Posterior vena cava (tissue), 2 donors: ENCODE measurements around the gene ARRB2. TPM values are rescaled to one million over a fixed set of nuclear protein-coding genes. Genes with fewer than 3 reads are reported as not detected.

ENCODE experiments used
- DNase-seq: peaks from one replicate; pipeline ENCODE4 v3.0.0-alpha.2; 2020; ENCODE audit warnings: low spot score
- intact Hi-C, 2 donors: fragments of 100-400 bp; cut with DNase I; formaldehyde crosslinking; loops; one replicate each; pipeline versions ENCODE4 v1.14.1 to v1.14.2; 2022 to 2023
- total RNA-seq, 2 donors: library from RNA; stranded (reverse); fragmentation: NEBNext Ultra II Directional; extraction: Animal tissue kit (Norgen Biotek cat#: 25700); gene quantifications; one replicate each; pipeline ENCODE4 v1.2.1, GENCODE V29; 2021
- donor health status: DM: yes; HTN: yes; CAD: no.
- donor health status: DM: yes; HTN: yes; CAD: no.

ARRB2 gene
- total RNA-seq, 2 donors from 2014 or later = 50.7 to 63.8 TPM

- DNase-seq = no peak
Observed at GRCh38 chr17:4720787-4721186, 10.4 kb downstream of the ARRB2 start.

DNA sequence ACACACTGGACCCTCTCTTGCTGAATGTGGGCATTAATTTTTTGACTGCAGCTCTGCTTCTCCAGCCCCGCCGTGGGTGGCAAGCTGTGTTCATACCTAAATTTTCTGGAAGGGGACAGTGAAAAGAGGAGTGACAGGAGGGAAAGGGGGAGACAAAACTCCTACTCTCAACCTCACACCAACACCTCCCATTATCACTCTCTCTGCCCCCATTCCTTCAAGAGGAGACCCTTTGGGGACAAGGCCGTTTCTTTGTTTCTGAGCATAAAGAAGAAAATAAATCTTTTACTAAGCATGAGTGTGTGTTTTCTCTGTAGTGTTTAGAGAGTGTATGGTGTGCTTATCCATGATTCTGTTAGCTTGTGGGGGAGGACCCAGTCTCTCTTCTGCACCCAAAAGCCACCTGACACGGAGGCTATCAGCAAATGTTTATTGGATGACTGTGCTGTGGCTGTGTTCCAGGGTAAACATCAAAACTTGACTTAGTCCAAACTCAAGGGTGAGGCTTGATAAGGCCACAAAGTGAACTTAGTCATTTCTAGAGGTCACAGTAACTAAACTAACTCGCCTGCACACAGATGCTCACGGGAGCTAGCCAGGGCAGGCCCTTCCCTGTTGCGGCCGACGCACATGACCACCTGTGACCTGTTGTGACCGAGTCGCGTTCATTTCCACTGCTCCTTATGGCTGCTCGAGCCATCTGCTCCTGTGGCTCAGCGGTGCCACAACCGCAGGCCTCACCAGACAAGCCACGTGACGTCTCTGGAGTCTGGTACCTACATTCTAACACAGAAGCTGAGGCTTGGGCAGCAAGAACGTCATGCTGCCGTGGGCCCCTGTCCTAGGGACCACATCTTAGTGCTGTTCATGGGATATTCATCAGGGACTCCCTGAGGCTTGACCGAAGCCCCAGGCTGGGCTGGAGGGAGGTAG lies 11.0 kb downstream of the ARRB2 start:
- DNase-seq = no peak
- intact Hi-C loops = no loop called here

More at GRCh38 chr17:4720787-4721186, 10.4 kb downstream of the ARRB2 start:
- intact Hi-C loops = no loop called here

DNA sequence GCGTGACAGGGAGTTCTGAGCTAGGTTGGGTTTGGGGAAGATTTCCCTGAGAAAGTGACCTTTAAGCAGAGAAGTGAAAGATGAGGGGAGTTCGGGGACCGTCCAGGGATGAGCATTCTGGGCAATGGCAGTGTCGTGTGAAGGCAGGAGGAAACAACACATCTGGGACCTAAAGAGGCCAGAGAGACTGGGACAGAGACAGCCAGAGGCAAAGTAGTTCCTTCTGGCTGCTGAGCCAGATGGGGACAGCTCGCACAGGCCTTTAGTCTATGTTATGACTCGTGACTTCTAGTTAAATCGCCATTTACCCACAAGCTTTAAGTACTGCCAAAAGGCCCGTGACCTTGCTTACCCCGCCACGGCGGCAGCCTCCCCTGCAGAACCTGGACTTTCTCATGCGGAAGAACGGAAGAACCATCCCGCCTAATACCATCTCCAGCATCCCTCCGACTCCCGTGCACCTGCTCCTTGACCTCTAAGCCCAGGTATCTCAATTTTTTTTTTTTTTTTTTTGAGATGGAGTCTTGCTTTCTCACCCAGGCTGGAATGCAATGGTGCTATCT lies 12.3 kb downstream of the ARRB2 start:
- DNase-seq = no peak
- intact Hi-C loops = no loop called here

GRCh38 chr17:4724650-4725049 lies 14.2 kb downstream of the ARRB2 start:
- intact Hi-C loops = no loop called here

GRCh38 chr17:4725646-4726310 lies 15.3 kb downstream of the ARRB2 start:
- intact Hi-C loops = no loop called here
- DNase-seq = no peak

More at GRCh38 chr17:4724650-4725049, 14.2 kb downstream of the ARRB2 start:
- no peak for DNase-seq

- no peak for DNase-seq
- intact Hi-C loops = loop anchor here in 1 of 2 donors (2.0 kb wide), 1 partner anchor 161 kb away; no protein-coding TSS in a partner anchor
Observed at GRCh38 chr17:4728124-4728523, 17.7 kb downstream of the ARRB2 start.

- no peak for DNase-seq
- intact Hi-C loops = no loop called here
Observed at GRCh38 chr17:4733073-4733531, 22.7 kb downstream of the ARRB2 start.

GRCh38 chr17:4734857-4735475 lies 24.5 kb downstream of the ARRB2 start:
- intact Hi-C loops = no loop called here
- DNase-seq = no peak

GRCh38 chr17:4735876-4736651 lies 25.6 kb downstream of the ARRB2 start:
- DNase-seq = no peak
- intact Hi-C loops = no loop called here

DNA sequence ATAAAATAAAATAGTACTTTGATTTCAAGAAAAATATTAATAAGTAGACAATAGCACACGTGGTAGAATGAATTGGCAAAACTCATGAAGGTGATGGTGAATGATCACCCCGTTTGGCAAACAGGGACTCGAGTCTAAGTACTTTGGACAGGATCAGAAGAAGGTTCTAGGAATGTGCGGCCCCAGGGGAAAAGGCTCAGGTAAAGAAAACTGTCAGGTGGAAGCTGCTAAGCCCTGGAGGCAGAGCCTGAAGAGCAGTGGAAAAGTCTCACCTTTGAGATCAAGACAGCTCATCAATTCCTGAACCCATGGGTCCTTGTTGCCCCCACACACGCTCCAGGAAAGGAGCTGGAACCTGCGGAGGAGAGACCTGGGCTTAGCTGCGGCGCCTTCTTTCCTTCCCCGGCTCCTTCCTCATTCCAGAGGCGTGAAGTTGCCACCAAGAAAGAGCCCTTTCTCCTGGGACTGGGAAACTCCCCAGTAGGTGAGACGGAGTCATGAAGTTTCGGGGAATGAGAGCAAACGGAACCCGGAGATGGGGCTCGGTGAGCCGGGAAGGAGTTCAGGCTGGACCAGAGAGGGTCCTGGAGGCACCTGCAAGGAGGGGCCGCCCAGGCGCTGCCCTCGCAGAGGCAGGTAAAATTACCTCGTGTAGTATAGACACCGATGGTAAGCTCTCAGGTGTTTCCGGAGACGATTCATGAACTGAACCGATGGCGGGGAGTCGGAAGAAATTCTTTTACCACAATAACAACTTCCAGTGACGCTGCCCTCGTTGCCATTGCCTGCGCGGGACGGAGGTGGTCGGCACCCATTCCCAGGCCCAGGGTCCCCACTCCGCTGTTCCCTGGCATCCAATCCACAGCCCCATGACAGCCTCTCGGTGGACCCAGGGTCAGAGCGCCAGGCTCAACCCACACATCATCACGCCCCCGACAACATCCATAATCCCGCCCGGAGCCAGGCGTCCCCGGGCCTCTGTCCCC lies 28.0 kb downstream of the ARRB2 start:
- intact Hi-C loops = no loop called here
- DNase-seq = no peak

GRCh38 chr17:4739122-4740024 lies 28.9 kb downstream of the ARRB2 start, which contains the start of the genes CXCL16 and ZMYND15:
CXCL16 (minus strand) TSS chr17:4739928; CDS start chr17:4739339, 589 bp downstream.
ZMYND15 (plus strand) TSS chr17:4739833; CDS start chr17:4740549, 716 bp downstream.
- DNase-seq = peak; percentile 86

DNA sequence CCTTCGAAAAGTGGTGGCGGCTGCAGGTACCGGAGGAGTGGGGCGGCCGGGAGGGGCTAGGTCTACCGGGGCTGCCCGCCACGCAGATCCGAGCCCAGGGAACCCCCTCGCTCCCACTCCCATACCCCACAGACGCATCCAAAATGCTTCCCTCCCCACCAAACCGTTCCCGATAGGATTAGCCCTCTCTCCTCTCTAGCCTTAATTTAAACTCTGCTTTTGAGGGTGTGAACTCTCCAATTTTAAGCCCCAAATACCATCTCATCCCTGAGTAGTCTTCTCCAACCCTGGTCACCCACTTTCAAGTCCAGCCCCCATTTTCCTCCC lies 29.6 kb downstream of the ARRB2 start:
- intact Hi-C loops = no loop called here
- DNase-seq = no peak

More at GRCh38 chr17:4739122-4740024, 28.9 kb downstream of the ARRB2 start, which contains the start of the genes CXCL16 and ZMYND15:
- intact Hi-C loops = no loop called here

DNA sequence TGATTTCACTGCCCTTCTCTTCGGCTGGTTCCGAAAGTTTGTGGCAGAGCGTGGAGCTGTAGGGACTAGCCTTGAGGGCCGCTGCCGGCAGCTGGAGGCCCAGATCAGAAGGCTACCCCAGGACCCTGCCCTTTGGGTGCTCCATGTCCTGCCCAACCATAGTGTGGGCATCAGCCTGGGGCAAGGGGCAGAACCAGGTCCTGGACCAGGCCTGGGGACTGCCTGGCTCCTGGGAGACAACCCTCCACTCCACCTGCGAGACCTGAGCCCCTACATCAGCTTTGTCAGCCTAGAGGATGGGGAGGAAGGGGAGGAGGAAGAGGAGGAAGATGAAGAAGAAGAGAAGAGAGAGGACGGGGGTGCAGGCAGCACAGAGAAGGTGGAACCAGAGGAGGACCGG lies 30.2 kb downstream of the ARRB2 start:
- intact Hi-C loops = no loop called here
- no peak for DNase-seq

DNA sequence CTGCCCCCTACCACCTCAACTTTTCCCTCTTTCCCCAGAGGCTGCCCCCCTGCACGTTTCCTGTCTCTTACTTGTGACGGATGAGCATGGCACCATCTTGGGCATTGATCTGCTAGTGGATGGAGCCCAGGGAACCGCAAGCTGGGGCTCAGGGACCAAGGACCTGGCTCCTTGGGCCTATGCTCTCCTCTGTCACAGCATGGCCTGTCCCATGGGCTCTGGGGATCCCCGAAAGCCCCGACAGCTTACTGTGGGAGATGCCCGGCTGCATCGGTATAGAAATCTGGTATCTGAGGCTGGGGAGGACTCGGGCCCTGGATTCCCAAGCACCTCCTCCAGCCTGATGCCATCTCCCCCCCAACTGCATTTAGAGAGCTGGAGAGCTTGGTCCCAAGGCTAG lies 31.1 kb downstream of the ARRB2 start:
- intact Hi-C loops = no loop called here
- no peak for DNase-seq

GRCh38 chr17:4742133-4742532 lies 31.7 kb downstream of the ARRB2 start:
- DNase-seq = no peak
- intact Hi-C loops = no loop called here

- DNase-seq = no peak
- intact Hi-C loops = no loop called here
Observed at GRCh38 chr17:4742629-4743028, 32.2 kb downstream of the ARRB2 start.

- no peak for DNase-seq
- intact Hi-C loops = no loop called here
Observed at GRCh38 chr17:4743216-4743615, 32.8 kb downstream of the ARRB2 start.
